Kidney epithelial cell (primary cell): ENCODE results near the gene CPLX1. TPM values are rescaled to one million over a fixed set of nuclear protein-coding genes. Genes with fewer than 3 reads are reported as not detected.

Experiments used
- DNase-seq: peaks from one replicate; pipeline ENCODE4 v3.0.0-alpha.2; 2010; ENCODE audit warnings: low read depth
- H3K27me3 ChIP-seq: 2 replicates; pipeline ENCODE4 v1.6.0; 2011; ENCODE audit warnings: low read length; ENCODE audit not compliant: control insufficient read depth, insufficient read depth
- H3K36me3 ChIP-seq: 2 replicates; pipeline ENCODE4 v1.5.1; 2011; ENCODE audit warnings: low read length; ENCODE audit not compliant: control insufficient read depth, insufficient read depth
- H3K4me3 ChIP-seq: 2 replicates; pipeline ENCODE4 v1.5.1; 2011; ENCODE audit warnings: low read depth, mild to moderate bottlenecking, control low read depth, low read length
- CTCF ChIP-seq: IDR thresholded peaks from 2 replicates; pipeline ENCODE4 v1.5.1; 2011; ENCODE audit warnings: mild to moderate bottlenecking, moderate library complexity, low read length, control low read depth, inconsistent platforms; ENCODE audit not compliant: insufficient read depth, poor library complexity, severe bottlenecking
- total RNA-seq: library from RNA; depleted of rRNA; stranded (reverse); fragments of >200 nt; gene quantifications from 2 replicates; pipeline ENCODE4 v1.2.3, GENCODE V29; 2015

Gene CPLX1
- total RNA-seq, 1 donor from 2014 or later: 0.17 TPM

- Histone ChIP-seq H3K27me3 (peaks cover 70% of the 10 kb centered on the region), H3K4me3 (no peak overlapping the region), H3K36me3 (no peaks in the 10 kb centered on the region)
- no peak for TF ChIP-seq CTCF
- no peak for DNase-seq
These were observed 4.1 kb upstream of the CPLX1 start for GRCh38 chr4:829761-830600.

- H3K4me3 ChIP-seq: no peak overlapping the region
- TF ChIP-seq CTCF: no peak
- no peaks in the 10 kb centered on the region for H3K36me3 ChIP-seq
- H3K27me3 ChIP-seq: peaks cover 73% of the 10 kb centered on the region
- DNase-seq: no peak
These were observed 3.4 kb upstream of the CPLX1 start for GRCh38 chr4:829291-829690.

- H3K27me3 ChIP-seq: peaks cover 73% of the 10 kb centered on the region
- no peaks in the 10 kb centered on the region for H3K36me3 ChIP-seq
These were observed 2.8 kb upstream of the CPLX1 start for GRCh38 chr4:828641-829271.

GRCh38 chr4:827209-828081 is 1.5 kb upstream of the CPLX1 start:
- H3K4me3 ChIP-seq: no peak overlapping the region
- no peak for DNase-seq
- no peaks in the 10 kb centered on the region for H3K36me3 ChIP-seq
- no peak for TF ChIP-seq CTCF
- H3K27me3 ChIP-seq: peaks cover 78% of the 10 kb centered on the region

More at GRCh38 chr4:828641-829271, 2.8 kb upstream of the CPLX1 start:
- no peak for DNase-seq
- no peak overlapping the region for H3K4me3 ChIP-seq
- TF ChIP-seq CTCF: peak; percentile 4

GRCh38 chr4:826508-827208 is 729 bp upstream of the CPLX1 start:
- Histone ChIP-seq H3K36me3 (no peaks in the 10 kb centered on the region), H3K27me3 (peaks cover 82% of the 10 kb centered on the region), H3K4me3 (no peak overlapping the region)
- no peak for DNase-seq
- TF ChIP-seq CTCF: no peak
